ENCODE data around the gene GARRE1. TPM values are rescaled to one million over a fixed set of nuclear protein-coding genes. Genes with fewer than 3 reads are reported as not detected.
A peak's percentile ranks its signal among the peaks of the same experiment; 100 is the strongest.
"Not testable (repeated sequence)": the region's sequence is repeated elsewhere in the genome, so short reads cannot be mapped to it uniquely, and the experiment has no call there.

Gene GARRE1
- total RNA-seq, 2 donors from 2014 or later, result 25.5 to 28.0 TPM

GRCh38 chr19:34243876-34244578 is 10.3 kb upstream of the GARRE1 start:
- Histone ChIP-seq H3K4me1 (peaks cover 0 to 10% of the 10 kb centered on the region in 2 donors), H3K27ac (no peak overlapping the region), H3K4me3 (no peak overlapping the region), H3K9me3 (no peaks in the 10 kb centered on the region), H3K36me3 (no peaks in the 10 kb centered on the region), H3K27me3 (no peaks in the 10 kb centered on the region)
- no peak for TF ChIP-seq CTCF (IDR thresholded peaks at IDR 0.05)
- DNase-seq (ENCODE audit: low spot score), result no peak

- Histone ChIP-seq H3K4me1 (peaks cover 0 to 10% of the 10 kb centered on the region in 2 donors), H3K36me3 (no peaks in the 10 kb centered on the region), H3K27ac (no peak overlapping the region), H3K4me3 (no peak overlapping the region), H3K9me3 (no peaks in the 10 kb centered on the region), H3K27me3 (no peaks in the 10 kb centered on the region)
- no peak for TF ChIP-seq CTCF (IDR thresholded peaks at IDR 0.05)
- DNase-seq (ENCODE audit: low spot score), result no peak
Observed at GRCh38 chr19:34244611-34245299, 9.6 kb upstream of the GARRE1 start.

GRCh38 chr19:34246340-34246739 is 8.0 kb upstream of the GARRE1 start:
- DNase-seq (ENCODE audit: low spot score), result no peak
- no peak overlapping the region for H3K4me3 ChIP-seq
- no peaks in the 10 kb centered on the region for H3K36me3 ChIP-seq
- no peaks in the 10 kb centered on the region for H3K9me3 ChIP-seq
- TF ChIP-seq CTCF (IDR thresholded peaks at IDR 0.05), result no peak
- H3K27ac ChIP-seq, result no peak overlapping the region
- peaks cover 0 to 10% of the 10 kb centered on the region in 2 donors for H3K4me1 ChIP-seq
- H3K27me3 ChIP-seq, result no peaks in the 10 kb centered on the region

GRCh38 chr19:34248941-34249340 is 5.4 kb upstream of the GARRE1 start:
- no peak overlapping the region for H3K4me3 ChIP-seq
- no peaks in the 10 kb centered on the region for H3K9me3 ChIP-seq
- H3K36me3 ChIP-seq, result no peaks in the 10 kb centered on the region
- no peak overlapping the region for H3K27ac ChIP-seq
- TF ChIP-seq CTCF (IDR thresholded peaks at IDR 0.05), result no peak
- no peaks in the 10 kb centered on the region for H3K27me3 ChIP-seq
- peaks cover 0 to 8% of the 10 kb centered on the region in 2 donors for H3K4me1 ChIP-seq
- no peak for DNase-seq (ENCODE audit: low spot score)

- H3K36me3 ChIP-seq, H3K27ac ChIP-seq: not testable (repeated sequence)
Observed at GRCh38 chr19:34253167-34253566, 1.2 kb upstream of the GARRE1 start.

GRCh38 chr19:34253681-34254045 is 691 bp upstream of the GARRE1 start:
- Histone ChIP-seq H3K4me1 (peaks cover 0 to 31% of the 10 kb centered on the region in 2 donors), H3K27ac (peak overlapping the region; percentile 96 to 98), H3K4me3 (peak overlapping the region; percentile 96 to 97)
- not testable (repeated sequence) for DNase-seq (ENCODE audit: low spot score); H3K27me3 ChIP-seq; H3K9me3 ChIP-seq; H3K36me3 ChIP-seq

More at GRCh38 chr19:34253167-34253566, 1.2 kb upstream of the GARRE1 start:
- H3K27me3 ChIP-seq; H3K4me3 ChIP-seq; H3K9me3 ChIP-seq; DNase-seq (ENCODE audit: low spot score): not testable (repeated sequence)
- peaks cover 0 to 31% of the 10 kb centered on the region in 2 donors for H3K4me1 ChIP-seq

Data from right atrium auricular region (tissue), 2 donors.